KMS-11 (cell line): ENCODE measurements around the gene PIP4K2A.

Experiments
- H2AFZ ChIP-seq: fragments of 200-600 bp; sonication (generic); 2 replicates; pipeline ENCODE4 v1.6.1; 2016; ENCODE audit warnings: antibody characterized with exemption, mixed run types, low read depth
- H3K27ac ChIP-seq: fragments of 200-600 bp; sonication (generic); 2 replicates; pipeline ENCODE4 v1.6.1; 2016; ENCODE audit warnings: mild to moderate bottlenecking, mixed run types
- H3K27me3 ChIP-seq: fragments of 200-600 bp; sonication (generic); 2 replicates; pipeline ENCODE4 v1.6.1; 2017; ENCODE audit warnings: mild to moderate bottlenecking, low read depth, mixed run types, moderate library complexity; ENCODE audit not compliant: insufficient read depth
- H3K36me3 ChIP-seq: fragments of 200-600 bp; sonication (generic); 2 replicates; pipeline ENCODE4 v1.6.1; 2017; ENCODE audit warnings: mild to moderate bottlenecking, mixed run types; ENCODE audit not compliant: insufficient read depth
- H3K4me1 ChIP-seq: fragments of 200-600 bp; sonication (generic); 2 replicates; pipeline ENCODE4 v1.6.1; 2016; ENCODE audit warnings: mild to moderate bottlenecking, low read depth, mixed run types; ENCODE audit not compliant: poor library complexity, severe bottlenecking
- H3K4me2 ChIP-seq: fragments of 200-600 bp; sonication (generic); 2 replicates; pipeline ENCODE4 v1.7.0; 2016; ENCODE audit warnings: mild to moderate bottlenecking, mixed run types
- H3K4me3 ChIP-seq: fragments of 200-600 bp; sonication (generic); IDR thresholded peaks from 2 replicates; pipeline ENCODE4 v1.6.1; 2017; ENCODE audit warnings: low read depth, low read length, mixed read lengths; ENCODE audit not compliant: insufficient read depth
- H3K79me2 ChIP-seq: fragments of 200-600 bp; sonication (generic); 2 replicates; pipeline ENCODE4 v1.6.1; 2016; ENCODE audit warnings: low read depth, mixed run types; ENCODE audit not compliant: insufficient read depth
- H3K9ac ChIP-seq: fragments of 200-600 bp; sonication (generic); 2 replicates; pipeline ENCODE4 v1.6.1; 2016; ENCODE audit warnings: mild to moderate bottlenecking, mixed run types
- H4K20me1 ChIP-seq: fragments of 200-600 bp; sonication (generic); 2 replicates; pipeline ENCODE4 v1.6.1; 2016; ENCODE audit warnings: mild to moderate bottlenecking, mixed run types; ENCODE audit not compliant: insufficient read depth
- TF ChIP-seq, protein P1 (sequence below): fragments of 200-600 bp; sonication (generic); conservative IDR thresholded peaks from 2 replicates; pipeline ENCODE4 v1.6.1; 2017; ENCODE audit warnings: low read depth, mild to moderate bottlenecking, antibody characterized with exemption, low read length, moderate library complexity, mixed read lengths

Gene PIP4K2A

DNA sequence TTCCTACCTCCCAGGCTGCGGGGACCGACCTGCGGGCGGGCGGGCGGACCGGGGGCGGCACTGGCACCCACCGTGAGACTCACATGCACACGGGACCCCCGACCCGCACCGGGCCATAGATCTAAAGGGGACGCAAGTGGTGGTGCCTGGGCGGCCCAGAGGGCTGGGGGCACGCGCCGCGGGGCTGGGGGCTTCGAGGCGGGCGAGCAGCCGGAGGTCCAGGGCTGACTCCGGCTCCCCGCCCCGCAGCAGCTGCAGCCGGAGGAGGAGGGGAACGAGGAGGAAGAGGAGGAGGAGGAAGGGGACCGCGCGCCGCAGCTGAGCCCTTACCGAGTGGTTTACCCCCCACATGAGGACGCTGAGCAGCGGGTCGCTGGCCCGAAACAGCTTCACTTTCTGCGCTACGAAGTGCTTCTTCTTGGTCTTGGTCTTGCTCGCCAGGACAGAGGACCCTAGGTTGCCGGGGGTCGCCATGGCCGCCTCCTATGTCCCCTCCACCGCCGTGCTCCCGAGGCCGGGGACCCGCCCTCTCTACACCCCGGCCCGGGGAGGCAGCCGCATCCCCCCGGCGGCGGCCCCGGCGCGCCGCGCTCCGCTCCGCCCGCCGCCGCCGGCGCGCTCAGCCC, 412 bp downstream of the PIP4K2A start:
- Histone ChIP-seq H3K4me1 (peaks cover 39% of the 10 kb centered on the region), H4K20me1 (peaks cover 34% of the 10 kb centered on the region), H2AFZ (peak overlapping the region; percentile 67), H3K4me2 (peak overlapping the region; percentile 6), H3K9ac (peak overlapping the region; percentile 71), H3K79me2 (peaks cover 51% of the 10 kb centered on the region), H3K27ac (peak overlapping the region; percentile 56), H3K36me3 (no peaks in the 10 kb centered on the region), H3K4me3 (no peak overlapping the region), H3K27me3 (no peaks in the 10 kb centered on the region)
- TF ChIP-seq, protein P1, sequence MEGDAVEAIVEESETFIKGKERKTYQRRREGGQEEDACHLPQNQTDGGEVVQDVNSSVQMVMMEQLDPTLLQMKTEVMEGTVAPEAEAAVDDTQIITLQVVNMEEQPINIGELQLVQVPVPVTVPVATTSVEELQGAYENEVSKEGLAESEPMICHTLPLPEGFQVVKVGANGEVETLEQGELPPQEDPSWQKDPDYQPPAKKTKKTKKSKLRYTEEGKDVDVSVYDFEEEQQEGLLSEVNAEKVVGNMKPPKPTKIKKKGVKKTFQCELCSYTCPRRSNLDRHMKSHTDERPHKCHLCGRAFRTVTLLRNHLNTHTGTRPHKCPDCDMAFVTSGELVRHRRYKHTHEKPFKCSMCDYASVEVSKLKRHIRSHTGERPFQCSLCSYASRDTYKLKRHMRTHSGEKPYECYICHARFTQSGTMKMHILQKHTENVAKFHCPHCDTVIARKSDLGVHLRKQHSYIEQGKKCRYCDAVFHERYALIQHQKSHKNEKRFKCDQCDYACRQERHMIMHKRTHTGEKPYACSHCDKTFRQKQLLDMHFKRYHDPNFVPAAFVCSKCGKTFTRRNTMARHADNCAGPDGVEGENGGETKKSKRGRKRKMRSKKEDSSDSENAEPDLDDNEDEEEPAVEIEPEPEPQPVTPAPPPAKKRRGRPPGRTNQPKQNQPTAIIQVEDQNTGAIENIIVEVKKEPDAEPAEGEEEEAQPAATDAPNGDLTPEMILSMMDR = no peak

GRCh38 chr10:22712956-22713852, 1.2 kb downstream of the PIP4K2A start:
- H3K9ac ChIP-seq = peak overlapping the region; percentile 71
- H3K4me1 ChIP-seq = peaks cover 39% of the 10 kb centered on the region
- peaks cover 58% of the 10 kb centered on the region for H3K79me2 ChIP-seq
- H4K20me1 ChIP-seq = peaks cover 36% of the 10 kb centered on the region
- H3K27ac ChIP-seq = peak overlapping the region; percentile 56; the same call in 1 of the 2 replicates
- H3K4me2 ChIP-seq = peak overlapping the region; percentile 86
- H3K4me3 ChIP-seq = no peak overlapping the region
- peak overlapping the region; percentile 67 for H2AFZ ChIP-seq
- H3K27me3 ChIP-seq = no peaks in the 10 kb centered on the region
- TF ChIP-seq, protein P1 = no peak
- H3K36me3 ChIP-seq = no peaks in the 10 kb centered on the region

DNA sequence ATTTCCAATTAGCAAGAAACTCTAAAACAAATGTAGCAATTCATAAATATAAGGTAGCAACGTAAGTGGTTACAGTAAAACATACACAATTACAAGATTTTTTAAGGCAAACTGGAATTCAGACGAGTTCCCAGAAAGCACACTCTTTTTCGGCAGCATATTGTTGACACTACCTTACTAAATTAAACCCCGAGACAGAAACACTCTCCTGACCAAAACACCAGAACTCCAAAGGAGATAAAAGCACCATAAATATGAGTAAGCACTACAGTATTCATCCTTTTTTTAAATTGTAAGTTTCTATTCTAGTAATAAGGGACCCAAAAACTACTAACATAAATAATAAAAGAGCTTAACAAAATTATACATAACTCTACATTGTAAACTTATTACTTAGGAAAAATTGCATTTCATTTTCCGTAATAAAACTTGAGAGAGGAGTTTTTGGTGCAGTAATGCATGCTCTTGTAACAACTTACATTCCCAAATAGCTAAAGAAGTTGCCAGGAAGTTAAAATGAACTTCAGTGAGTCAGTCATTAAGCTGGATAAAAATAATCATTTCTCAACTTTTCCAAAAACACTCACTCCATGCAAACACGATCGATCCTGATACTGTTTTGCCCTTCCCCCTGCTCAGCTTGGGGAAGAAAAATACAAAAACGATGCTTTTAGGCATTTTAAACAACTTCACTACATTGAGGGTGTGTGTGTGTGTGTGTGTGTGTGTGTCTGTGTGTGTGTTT, 2.0 kb downstream of the PIP4K2A start:
- H3K4me1 ChIP-seq = peaks cover 39% of the 10 kb centered on the region
- peaks cover 67% of the 10 kb centered on the region for H3K79me2 ChIP-seq
- no peak overlapping the region for H3K27ac ChIP-seq
- TF ChIP-seq, protein P1 = no peak
- no peak overlapping the region for H2AFZ ChIP-seq
- peak overlapping the region; percentile 71; the same call in 1 of the 2 replicates for H3K9ac ChIP-seq
- no peaks in the 10 kb centered on the region for H3K36me3 ChIP-seq
- H3K4me3 ChIP-seq = no peak overlapping the region
- H3K4me2 ChIP-seq = peak overlapping the region; percentile 86
- H3K27me3 ChIP-seq = no peaks in the 10 kb centered on the region
- peaks cover 36% of the 10 kb centered on the region for H4K20me1 ChIP-seq

DNA sequence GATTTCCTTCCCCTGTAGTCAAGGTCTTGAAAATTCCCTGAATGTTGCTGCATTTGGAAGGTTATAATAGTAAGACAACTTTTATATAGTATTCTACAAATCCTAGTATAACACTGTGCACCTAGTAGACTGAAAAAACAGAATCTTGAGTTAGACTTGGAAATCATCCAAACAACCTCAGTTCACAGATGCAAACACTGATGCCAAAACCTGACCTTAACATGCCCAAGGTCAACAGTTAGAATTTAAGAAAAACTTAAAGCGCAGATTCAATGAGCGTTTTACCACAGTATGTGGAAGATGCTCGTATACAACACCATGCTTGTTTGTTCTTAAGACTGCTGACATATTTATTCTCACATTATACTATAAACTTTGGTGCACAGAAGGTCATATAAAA, 3.0 kb downstream of the PIP4K2A start:
- H3K9ac ChIP-seq = no peak overlapping the region
- no peak overlapping the region for H2AFZ ChIP-seq
- H3K4me2 ChIP-seq = peak overlapping the region; percentile 86
- H3K79me2 ChIP-seq = peaks cover 77% of the 10 kb centered on the region
- TF ChIP-seq, protein P1 = no peak
- no peak overlapping the region for H3K27ac ChIP-seq
- no peaks in the 10 kb centered on the region for H3K36me3 ChIP-seq
- peaks cover 38% of the 10 kb centered on the region for H4K20me1 ChIP-seq
- H3K27me3 ChIP-seq = no peaks in the 10 kb centered on the region
- H3K4me1 ChIP-seq = peaks cover 39% of the 10 kb centered on the region
- H3K4me3 ChIP-seq = no peak overlapping the region
